Esophagus squamous epithelium (tissue), 4 donors: ENCODE data around the gene RGMA.

Source experiments
- CTCF ChIP-seq, 6 experiments: fragments of 450-650 bp in 4 of 6; fragments of 200-600 bp in 2 of 6; sonication (generic) in 2 of 6; IDR thresholded peaks; one replicate each; pipeline ENCODE4 v1.5.1; 2016 to 2019; ENCODE audit warnings: antibody characterized with exemption in 6 of 6, mild to moderate bottlenecking in 4 of 6, moderate library complexity in 4 of 6
- POLR2A ChIP-seq, 4 donors: fragments of 450-650 bp; IDR thresholded peaks; one replicate each; pipeline ENCODE4 v1.6.1; 2017; ENCODE audit warnings: antibody characterized with exemption in 4 of 4, mild to moderate bottlenecking in 4 of 4, moderate library complexity in 3 of 4

- TF ChIP-seq POLR2A (IDR thresholded peaks at IDR 0.05) = no peak
- TF ChIP-seq CTCF (IDR thresholded peaks at IDR 0.05) = no peak
These were observed 29.6 kb downstream of the RGMA start for GRCh38 chr15:93059442-93059841.
